GM19099 (cell line): Measurements from ENCODE around the gene NR0B1.

Experiments
- POLR2A ChIP-seq: IDR thresholded peaks from 3 replicates; pipeline ENCODE4 v1.6.1; 2011; ENCODE audit warnings: low read depth; ENCODE audit not compliant: insufficient read length; ENCODE audit errors: extremely low read depth

Gene NR0B1, protein sequence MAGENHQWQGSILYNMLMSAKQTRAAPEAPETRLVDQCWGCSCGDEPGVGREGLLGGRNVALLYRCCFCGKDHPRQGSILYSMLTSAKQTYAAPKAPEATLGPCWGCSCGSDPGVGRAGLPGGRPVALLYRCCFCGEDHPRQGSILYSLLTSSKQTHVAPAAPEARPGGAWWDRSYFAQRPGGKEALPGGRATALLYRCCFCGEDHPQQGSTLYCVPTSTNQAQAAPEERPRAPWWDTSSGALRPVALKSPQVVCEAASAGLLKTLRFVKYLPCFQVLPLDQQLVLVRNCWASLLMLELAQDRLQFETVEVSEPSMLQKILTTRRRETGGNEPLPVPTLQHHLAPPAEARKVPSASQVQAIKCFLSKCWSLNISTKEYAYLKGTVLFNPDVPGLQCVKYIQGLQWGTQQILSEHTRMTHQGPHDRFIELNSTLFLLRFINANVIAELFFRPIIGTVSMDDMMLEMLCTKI

DNA sequence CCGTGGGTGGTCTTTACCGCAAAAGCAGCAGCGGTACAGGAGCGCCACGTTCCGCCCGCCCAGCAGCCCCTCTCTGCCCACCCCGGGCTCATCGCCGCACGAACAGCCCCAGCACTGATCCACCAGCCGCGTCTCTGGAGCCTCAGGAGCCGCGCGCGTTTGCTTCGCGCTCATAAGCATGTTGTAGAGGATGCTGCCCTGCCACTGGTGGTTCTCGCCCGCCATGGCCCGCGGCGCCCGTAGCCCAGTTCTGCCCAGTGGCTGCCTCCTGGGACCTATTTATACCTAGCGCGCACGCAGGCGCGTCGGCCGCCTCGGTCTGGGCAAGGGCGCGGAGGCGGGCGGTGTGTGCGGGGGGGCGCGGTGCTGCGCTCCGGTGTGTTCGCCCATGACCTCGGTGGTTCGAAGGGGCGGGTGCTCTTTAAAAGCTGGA is at the start of gene NR0B1:
Gene NR0B1, minus strand, starts transcription at position 252 of the 433 bp plus-strand sequence. Its CDS starts 27 bp downstream, at position 225.
- TF ChIP-seq POLR2A: no peak

DNA sequence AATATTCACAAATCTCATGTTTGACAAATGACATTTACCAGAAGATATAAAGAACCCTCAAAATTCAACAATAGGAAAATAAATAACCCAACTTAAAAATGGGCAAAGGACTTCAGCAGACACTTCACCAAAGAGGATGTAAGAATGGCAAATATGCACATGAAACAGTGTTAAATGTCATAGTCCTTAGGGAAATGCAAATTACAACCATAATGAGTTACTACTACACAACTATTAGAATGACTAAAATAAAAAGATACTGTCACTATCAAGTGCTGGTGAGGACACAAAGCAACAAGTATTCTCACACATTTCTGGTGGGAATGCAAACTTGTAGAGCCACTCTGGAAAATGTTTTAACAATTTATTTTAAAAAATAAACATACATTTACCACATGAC is 40.8 kb upstream of the NR0B1 start:
- TF ChIP-seq POLR2A: no peak

GRCh38 chrX:30343206-30343605 is 34.0 kb upstream of the NR0B1 start:
- TF ChIP-seq POLR2A: no peak

DNA sequence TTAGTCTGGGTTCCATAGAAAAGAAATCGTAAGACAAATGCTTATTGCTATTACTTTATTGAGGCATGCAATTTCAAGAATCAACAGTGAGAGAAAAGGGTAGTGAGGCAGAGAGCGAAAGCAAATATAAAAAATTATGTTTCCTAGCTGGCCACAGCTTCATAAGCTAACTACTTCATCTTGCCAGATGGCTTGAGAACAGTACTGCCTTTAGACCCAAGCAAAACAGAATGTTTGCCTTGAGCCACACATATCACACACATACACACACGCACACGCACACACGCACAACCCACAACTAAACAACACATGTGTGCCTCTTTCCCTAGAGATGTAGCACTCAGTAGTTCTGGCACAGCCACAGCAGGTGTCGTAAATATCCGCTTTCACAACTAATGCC is 31.6 kb upstream of the NR0B1 start:
- no peak for TF ChIP-seq POLR2A

DNA sequence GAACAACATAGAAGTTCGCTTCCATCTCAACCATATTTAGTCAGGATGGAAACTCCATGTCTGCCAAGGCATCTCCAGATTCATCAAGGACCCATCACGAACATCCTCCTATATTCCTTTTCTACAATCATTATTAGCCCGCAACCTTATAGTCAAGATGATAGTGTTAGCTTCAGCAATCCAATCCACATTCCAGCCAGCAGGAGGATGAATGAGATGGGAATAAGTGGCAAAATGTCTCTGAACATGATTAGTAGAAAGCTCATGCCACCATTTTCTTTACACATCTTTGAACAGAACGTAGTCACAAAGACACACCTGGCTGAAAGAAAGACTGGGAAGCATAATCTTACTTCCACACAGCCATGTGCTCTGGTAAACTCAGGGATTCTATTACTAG is 18.6 kb upstream of the NR0B1 start:
- no peak for TF ChIP-seq POLR2A

DNA sequence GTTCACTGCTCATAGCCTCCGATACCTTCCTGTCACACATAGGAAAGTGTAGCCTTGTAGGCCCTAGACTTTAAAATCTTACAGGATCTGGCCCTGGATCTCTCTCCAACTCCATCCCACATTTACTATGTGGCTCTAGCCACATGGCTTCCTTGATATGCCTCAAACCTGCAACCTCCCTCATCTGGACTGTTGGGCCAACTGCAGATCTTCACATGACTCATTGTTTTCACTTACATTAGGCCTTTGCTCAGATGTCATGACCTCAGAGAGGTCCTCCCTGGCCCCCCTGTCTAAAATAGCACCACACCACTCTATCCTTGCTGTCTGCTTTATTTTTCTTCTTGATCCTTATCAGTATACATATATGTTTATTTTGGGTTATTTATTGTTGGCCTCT is 8.1 kb upstream of the NR0B1 start:
- TF ChIP-seq POLR2A: no peak

- TF ChIP-seq POLR2A: no peak
These were observed 4.1 kb upstream of the NR0B1 start for GRCh38 chrX:30313322-30313721.

GRCh38 chrX:30312858-30313257 is 3.7 kb upstream of the NR0B1 start:
- no peak for TF ChIP-seq POLR2A

- TF ChIP-seq POLR2A: no peak
These were observed 1.4 kb upstream of the NR0B1 start for GRCh38 chrX:30310429-30311206.

- TF ChIP-seq POLR2A: no peak
These were observed 689 bp downstream of the NR0B1 start for GRCh38 chrX:30308263-30309138.

- no peak for TF ChIP-seq POLR2A
These were observed 1.7 kb downstream of the NR0B1 start for GRCh38 chrX:30307466-30307865.

DNA sequence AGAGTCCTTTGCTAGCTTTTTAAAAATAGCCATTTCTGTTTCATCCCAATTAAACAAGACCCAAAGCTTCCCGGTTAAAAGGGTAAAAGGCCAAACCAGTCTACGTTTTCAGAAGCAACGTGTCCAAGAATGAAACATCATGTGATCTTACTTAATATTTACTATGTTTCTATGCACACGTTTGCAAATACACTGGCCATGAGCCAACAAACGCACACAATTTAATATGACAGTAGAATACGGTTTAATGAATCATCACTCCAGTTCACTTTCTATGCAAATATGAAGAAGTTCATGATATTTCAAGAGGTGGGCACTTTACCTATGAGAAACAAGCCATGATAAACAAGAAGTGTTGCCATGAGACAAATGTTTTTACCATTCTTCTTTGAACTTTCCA is 4.3 kb downstream of the NR0B1 start:
- no peak for TF ChIP-seq POLR2A

- no peak for TF ChIP-seq POLR2A
These were observed 6.2 kb downstream of the NR0B1 start for GRCh38 chrX:30302956-30303355.

DNA sequence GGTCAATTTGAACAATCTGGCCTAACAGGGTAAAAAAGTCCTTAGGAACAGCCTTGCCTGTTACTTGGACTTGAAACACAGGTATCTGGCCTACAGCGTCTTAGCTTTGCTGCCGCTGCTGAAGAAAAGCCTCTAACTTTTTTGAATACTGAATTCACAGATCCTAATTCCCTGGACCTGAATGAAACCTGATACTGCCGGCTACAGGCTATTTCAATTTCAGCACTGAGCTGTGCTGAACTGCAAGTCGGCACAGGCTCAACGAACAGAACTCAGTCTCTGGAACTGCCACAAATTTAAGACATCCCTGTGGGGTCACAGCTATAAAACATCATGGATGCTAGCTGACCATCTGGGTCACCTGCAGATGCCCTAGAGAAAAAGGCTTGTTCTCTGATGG is 7.2 kb downstream of the NR0B1 start:
- TF ChIP-seq POLR2A: no peak

DNA sequence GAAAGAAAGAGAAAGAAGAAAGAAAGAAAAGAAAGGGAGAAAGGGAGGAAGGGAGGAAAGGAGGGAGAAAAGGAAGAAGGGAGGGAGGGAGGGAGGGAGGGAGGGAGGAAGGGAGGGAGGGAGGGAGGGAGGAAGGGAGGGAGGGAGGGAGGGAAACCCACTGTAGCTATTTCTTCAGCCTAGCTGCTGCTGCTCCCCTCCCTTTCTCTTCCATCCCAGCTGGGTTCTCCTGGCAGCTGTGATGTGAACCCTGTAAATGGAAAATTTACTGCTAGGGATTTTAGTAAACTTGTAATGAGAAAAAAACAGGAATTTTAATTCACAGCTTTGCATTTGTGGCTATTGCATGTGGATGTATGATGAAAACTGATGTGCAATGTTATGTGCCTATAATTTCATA is 8.0 kb downstream of the NR0B1 start:
- no peak for TF ChIP-seq POLR2A
